ENCODE results near the gene SVOPL. TPM values are rescaled to one million over a fixed set of nuclear protein-coding genes. Genes with fewer than 3 reads are reported as not detected.

The SVOPL gene
- total and polyA plus RNA-seq, 2 donors (not counting 1 experiment from before 2014, with no cell fraction given), result not detected

DNA sequence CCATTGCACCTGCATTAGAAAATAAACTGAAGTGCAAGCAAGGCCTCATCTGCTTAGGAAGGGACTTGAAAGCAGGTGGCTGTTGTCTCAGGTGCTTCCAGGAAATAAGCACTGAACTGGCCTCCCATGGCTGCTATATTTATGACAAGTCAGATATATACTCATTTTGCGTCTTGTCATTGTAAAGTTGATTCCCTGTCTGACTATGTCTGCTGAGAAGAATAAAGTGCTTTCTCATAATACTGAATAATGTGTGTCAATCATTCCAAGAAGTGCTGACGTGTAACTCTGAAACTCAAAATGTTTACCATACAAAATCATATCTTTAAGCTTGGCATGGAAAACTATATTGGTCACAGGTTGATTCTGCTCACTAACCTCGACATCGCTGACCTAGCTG lies 44.9 kb upstream of the SVOPL start:
- no peak overlapping the region for H3K4me3 ChIP-seq (ENCODE audit: control extremely low read depth in 1 of 5, extremely low read depth in 1 of 5, insufficient read depth in 1 of 5, low read depth in 2 of 5, low read length in 4 of 5)
- H3K27me3 ChIP-seq (replicated peaks in 1 of 4; ENCODE audit: control extremely low read depth in 1 of 4, control insufficient read depth in 3 of 4, insufficient read depth in 4 of 4, low read length in 3 of 4), result no peaks in the 10 kb centered on the region
- intact Hi-C loops (cut with micrococcal nuclease), result no loop called here
- H3K27ac Mint-ChIP-seq, result no peak overlapping the region
- no peaks in the 10 kb centered on the region for H3K36me3 ChIP-seq (replicated peaks in 1 of 2; ENCODE audit: control extremely low read depth in 1 of 2, control insufficient read depth in 1 of 2, extremely low read depth in 1 of 2, insufficient read depth in 2 of 2, low read length in 1 of 2)
- H3K79me2 ChIP-seq (ENCODE audit: control insufficient read depth, insufficient read depth, low read length), result no peaks in the 10 kb centered on the region
- CTCF ChIA-PET, result no interaction called here
- TF ChIP-seq, protein P1, sequence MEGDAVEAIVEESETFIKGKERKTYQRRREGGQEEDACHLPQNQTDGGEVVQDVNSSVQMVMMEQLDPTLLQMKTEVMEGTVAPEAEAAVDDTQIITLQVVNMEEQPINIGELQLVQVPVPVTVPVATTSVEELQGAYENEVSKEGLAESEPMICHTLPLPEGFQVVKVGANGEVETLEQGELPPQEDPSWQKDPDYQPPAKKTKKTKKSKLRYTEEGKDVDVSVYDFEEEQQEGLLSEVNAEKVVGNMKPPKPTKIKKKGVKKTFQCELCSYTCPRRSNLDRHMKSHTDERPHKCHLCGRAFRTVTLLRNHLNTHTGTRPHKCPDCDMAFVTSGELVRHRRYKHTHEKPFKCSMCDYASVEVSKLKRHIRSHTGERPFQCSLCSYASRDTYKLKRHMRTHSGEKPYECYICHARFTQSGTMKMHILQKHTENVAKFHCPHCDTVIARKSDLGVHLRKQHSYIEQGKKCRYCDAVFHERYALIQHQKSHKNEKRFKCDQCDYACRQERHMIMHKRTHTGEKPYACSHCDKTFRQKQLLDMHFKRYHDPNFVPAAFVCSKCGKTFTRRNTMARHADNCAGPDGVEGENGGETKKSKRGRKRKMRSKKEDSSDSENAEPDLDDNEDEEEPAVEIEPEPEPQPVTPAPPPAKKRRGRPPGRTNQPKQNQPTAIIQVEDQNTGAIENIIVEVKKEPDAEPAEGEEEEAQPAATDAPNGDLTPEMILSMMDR (IDR thresholded peaks at IDR 0.05), result no peak
- no peak for TF ChIP-seq EZH2 (IDR thresholded peaks at IDR 0.05; ENCODE audit: borderline replicate concordance, insufficient read depth, low read depth, low read length, poor library complexity, severe bottlenecking)
- no peak overlapping the region for H3K9ac ChIP-seq (ENCODE audit: low read length)
- POLR2A ChIA-PET, result no interaction called here
- no peaks in the 10 kb centered on the region for H4K20me1 ChIP-seq (ENCODE audit: control insufficient read depth, insufficient read depth, low read length, poor library complexity, severe bottlenecking)
- peaks cover 0 to 2% (median 0%) of the 10 kb centered on the region in 3 donors for H3K9me3 ChIP-seq (ENCODE audit: control extremely low read depth in 1 of 3, control insufficient read depth in 2 of 3, insufficient read depth in 1 of 3, low read length in 2 of 3)
- H2AFZ ChIP-seq (ENCODE audit: insufficient read depth, low read depth, low read length, poor library complexity, severe bottlenecking), result no peak overlapping the region
- WGBS (ENCODE audit: insufficient coverage), result no CpG with 5 or more reads among the region's 4 CpGs
- no peaks in the 10 kb centered on the region for H3K9me3 Mint-ChIP-seq (ENCODE audit: insufficient read depth)
- H3K27me3 Mint-ChIP-seq, result peaks cover 3% of the 10 kb centered on the region
- no peak overlapping the region for H3K4me2 ChIP-seq (replicated peaks; ENCODE audit: low read depth, low read length, poor library complexity, severe bottlenecking)
- DNase-seq (no peak), ATAC-seq (ENCODE audit: low read depth) (no peak)
- H3K4me1 Mint-ChIP-seq, result no peaks in the 10 kb centered on the region
- no peaks in the 10 kb centered on the region for H3K4me1 ChIP-seq (ENCODE audit: control insufficient read depth in 2 of 2, insufficient read depth in 2 of 2, low read length in 2 of 2)
- H3K27ac ChIP-seq (ENCODE audit: low read length in 2 of 2), result no peak overlapping the region
- no peak overlapping the region for H3K4me3 Mint-ChIP-seq

DNA sequence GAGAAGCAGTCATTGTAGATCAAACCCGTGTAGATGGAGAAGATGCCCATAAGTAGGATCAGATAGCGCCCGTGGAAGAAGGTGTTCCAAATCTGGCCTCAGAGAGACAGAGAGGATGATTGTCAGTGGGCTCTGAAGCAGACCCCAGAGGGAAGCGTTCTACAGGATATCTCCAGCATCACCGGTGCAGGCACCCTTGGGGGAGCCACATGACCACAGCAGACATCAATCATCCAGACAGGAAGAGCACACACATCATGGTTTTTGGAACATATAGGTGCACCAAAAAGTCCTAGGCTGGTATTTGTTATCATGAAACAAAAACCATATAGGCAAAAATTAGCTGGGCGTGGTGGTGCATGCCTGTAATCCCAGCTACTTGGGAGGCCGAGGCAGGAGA lies 44.0 kb upstream of the SVOPL start:
- Mint-ChIP-seq H3K4me1 (no peaks in the 10 kb centered on the region), H3K27ac (no peak overlapping the region), H3K4me3 (no peak overlapping the region), H3K27me3 (no peaks in the 10 kb centered on the region), H3K9me3 (ENCODE audit: insufficient read depth) (no peaks in the 10 kb centered on the region)
- CTCF ChIA-PET, result no interaction called here
- H3K79me2 ChIP-seq (ENCODE audit: control insufficient read depth, insufficient read depth, low read length), result no peaks in the 10 kb centered on the region
- H3K36me3 ChIP-seq (replicated peaks in 1 of 2; ENCODE audit: control extremely low read depth in 1 of 2, control insufficient read depth in 1 of 2, extremely low read depth in 1 of 2, insufficient read depth in 2 of 2, low read length in 1 of 2), result no peaks in the 10 kb centered on the region
- no peaks in the 10 kb centered on the region for H3K9me3 ChIP-seq (ENCODE audit: control extremely low read depth in 1 of 3, control insufficient read depth in 2 of 3, insufficient read depth in 1 of 3, low read length in 2 of 3)
- no peak overlapping the region for H2AFZ ChIP-seq (ENCODE audit: insufficient read depth, low read depth, low read length, poor library complexity, severe bottlenecking)
- DNase-seq (no peak), ATAC-seq (ENCODE audit: low read depth) (no peak)
- H3K9ac ChIP-seq (ENCODE audit: low read length), result no peak overlapping the region
- no peak overlapping the region for H3K4me2 ChIP-seq (replicated peaks; ENCODE audit: low read depth, low read length, poor library complexity, severe bottlenecking)
- H3K27ac ChIP-seq (ENCODE audit: low read length in 2 of 2), result no peak overlapping the region
- 84% methylated on average over 6 of the region's 7 CpGs for WGBS (ENCODE audit: insufficient coverage)
- H3K27me3 ChIP-seq (replicated peaks in 1 of 4; ENCODE audit: control extremely low read depth in 1 of 4, control insufficient read depth in 3 of 4, insufficient read depth in 4 of 4, low read length in 3 of 4), result no peaks in the 10 kb centered on the region
- TF ChIP-seq, protein P1 (IDR thresholded peaks at IDR 0.05), result no peak
- TF ChIP-seq EZH2 (IDR thresholded peaks at IDR 0.05; ENCODE audit: borderline replicate concordance, insufficient read depth, low read depth, low read length, poor library complexity, severe bottlenecking), result no peak
- H3K4me1 ChIP-seq (ENCODE audit: control insufficient read depth in 2 of 2, insufficient read depth in 2 of 2, low read length in 2 of 2), result no peaks in the 10 kb centered on the region
- no peaks in the 10 kb centered on the region for H4K20me1 ChIP-seq (ENCODE audit: control insufficient read depth, insufficient read depth, low read length, poor library complexity, severe bottlenecking)
- POLR2A ChIA-PET, result no interaction called here
- intact Hi-C loops (cut with micrococcal nuclease), result no loop called here
- H3K4me3 ChIP-seq (ENCODE audit: control extremely low read depth in 1 of 5, extremely low read depth in 1 of 5, insufficient read depth in 1 of 5, low read depth in 2 of 5, low read length in 4 of 5), result no peak overlapping the region
